ENCODE data around the gene ZNF133. TPM values are rescaled to one million over a fixed set of nuclear protein-coding genes. Genes with fewer than 3 reads are reported as not detected.

Gene ZNF133
- polyA plus RNA-seq, 1 experiment: 13.3 TPM

GRCh38 chr20:18363708-18364107, 75.4 kb downstream of the ZNF133 start:
- POLR2A ChIA-PET: no interaction called here
- TF ChIP-seq CTCF (IDR thresholded peaks at IDR 0.05; ENCODE audit: low read depth, low read length): no peak
- H3K27ac ChIP-seq (ENCODE audit: low read depth, low read length): no peak overlapping the region
- H3K27me3 ChIP-seq (ENCODE audit: control insufficient read depth, insufficient read depth, low read length): no peaks in the 10 kb centered on the region
- H3K4me3 ChIP-seq (ENCODE audit: low read depth, low read length): no peak overlapping the region
- CTCF ChIA-PET: no interaction called here
- no peaks in the 10 kb centered on the region for H3K9me3 ChIP-seq (ENCODE audit: control insufficient read depth, insufficient read depth, low read length)
- DNase-seq (ENCODE audit: low read depth, low spot score): no peak

- Histone ChIP-seq H3K9me3 (ENCODE audit: control insufficient read depth, insufficient read depth, low read length) (no peaks in the 10 kb centered on the region), H3K27me3 (ENCODE audit: control insufficient read depth, insufficient read depth, low read length) (no peaks in the 10 kb centered on the region), H3K4me3 (ENCODE audit: low read depth, low read length) (no peak overlapping the region), H3K27ac (ENCODE audit: low read depth, low read length) (no peak overlapping the region)
- ChIA-PET CTCF (no interaction called here), POLR2A (no interaction called here)
- no peak for TF ChIP-seq CTCF (IDR thresholded peaks at IDR 0.05; ENCODE audit: low read depth, low read length)
- DNase-seq (ENCODE audit: low read depth, low spot score): no peak
These were observed 76.4 kb downstream of the ZNF133 start for GRCh38 chr20:18364768-18365167.

Small RNA genes lying within 50 kb of the gene (small RNA-seq; reads per million reads assigned to genes)
- not detected for gene RN7SL14P (ENCODE audit: insufficient read length, low read depth)
- gene RNU2-56P (ENCODE audit: insufficient read length, low read depth): not detected

Other genes starting within 250 kb of the ZNF133 start
- not detected in 2 replicates for gene OVOL2, start 230.6 kb upstream of the ZNF133 start, polyA plus RNA-seq (2011; rRNA removed)
- 9.6 and 12.2 TPM in 2 replicates for gene KAT14, start 150.7 kb upstream of the ZNF133 start, polyA plus RNA-seq (2011; rRNA removed)
- 9.5 and 12.1 TPM in 2 replicates for gene PET117, start 150.7 kb upstream of the ZNF133 start, polyA plus RNA-seq (2011; rRNA removed)
- gene DZANK1, start 178.5 kb downstream of the ZNF133 start, polyA plus RNA-seq (2011; rRNA removed): 1.8 TPM in 2 replicates
- 7.2 and 10.6 TPM in 2 replicates for gene POLR3F, start 178.9 kb downstream of the ZNF133 start, polyA plus RNA-seq (2011; rRNA removed)
- gene RBBP9, start 208.7 kb downstream of the ZNF133 start, polyA plus RNA-seq (2011; rRNA removed): 14.5 and 19.7 TPM in 2 replicates
- 57.5 and 58.2 TPM in 2 replicates for gene SEC23B, start 219.4 kb downstream of the ZNF133 start, polyA plus RNA-seq (2011; rRNA removed)